ENCODE data around the gene CCL1.

Gene CCL1

DNA sequence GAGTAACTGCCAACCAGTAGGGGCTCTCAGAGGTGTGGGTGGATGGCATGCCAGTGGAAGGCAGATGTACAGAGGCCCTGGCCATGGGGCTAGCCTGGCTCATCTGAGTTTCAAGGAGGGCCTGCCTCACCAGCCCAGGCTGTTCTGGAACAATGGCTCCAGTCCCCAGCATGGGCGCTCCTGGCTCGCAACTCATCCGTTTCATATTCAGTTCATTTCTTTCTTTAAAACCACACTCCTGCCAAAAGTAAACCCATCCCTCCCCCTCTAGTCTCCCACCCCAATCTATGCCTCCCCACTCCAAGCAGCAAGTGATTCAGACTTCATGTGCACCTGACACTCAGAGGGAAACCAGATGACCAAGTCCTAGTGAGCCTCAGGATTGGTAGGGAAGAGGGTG is 4.4 kb downstream of the CCL1 start:
- DNase-seq (ENCODE audit: low read depth), result no peak

DNA sequence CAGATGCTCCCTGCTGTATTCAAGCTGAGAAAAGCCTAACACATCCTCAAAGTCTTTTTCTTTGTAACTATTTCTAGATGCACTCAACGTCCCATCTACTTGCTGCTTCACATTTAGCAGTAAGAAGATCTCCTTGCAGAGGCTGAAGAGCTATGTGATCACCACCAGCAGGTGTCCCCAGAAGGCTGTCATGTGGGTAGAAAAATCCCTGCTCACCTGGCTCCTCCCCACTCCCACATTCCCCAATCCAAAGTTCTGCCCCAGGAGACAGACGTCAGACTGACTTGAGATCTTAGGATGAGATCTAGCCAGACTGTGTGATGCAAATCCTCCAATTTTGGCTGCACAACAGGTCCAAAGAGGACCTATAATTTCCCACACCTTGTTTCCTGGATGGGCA is 5.6 kb downstream of the CCL1 start:
- DNase-seq (ENCODE audit: low read depth), result no peak

DNA sequence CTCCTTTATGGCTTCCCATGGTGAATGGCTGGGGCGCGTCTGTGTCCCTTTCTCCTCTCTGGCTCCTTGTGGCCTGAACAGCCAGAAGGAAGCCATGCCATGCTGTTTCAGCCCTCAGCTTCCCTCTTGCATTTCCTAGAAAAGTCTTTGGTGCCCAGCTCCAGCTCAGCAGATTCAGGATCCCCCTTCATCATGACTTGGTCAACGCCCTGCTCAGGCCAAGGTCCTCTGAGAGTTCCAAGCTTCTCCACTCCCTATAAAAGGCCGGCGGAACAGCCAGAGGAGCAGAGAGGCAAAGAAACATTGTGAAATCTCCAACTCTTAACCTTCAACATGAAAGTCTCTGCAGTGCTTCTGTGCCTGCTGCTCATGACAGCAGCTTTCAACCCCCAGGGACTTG is 6.8 kb downstream of the CCL1 start, which contains the start of gene CCL13:
CCL13 (plus strand) TSS at position 287 of the 400 bp plus-strand sequence; CDS start at position 334, 47 bp downstream.
- no peak for DNase-seq (ENCODE audit: low read depth)

DNA sequence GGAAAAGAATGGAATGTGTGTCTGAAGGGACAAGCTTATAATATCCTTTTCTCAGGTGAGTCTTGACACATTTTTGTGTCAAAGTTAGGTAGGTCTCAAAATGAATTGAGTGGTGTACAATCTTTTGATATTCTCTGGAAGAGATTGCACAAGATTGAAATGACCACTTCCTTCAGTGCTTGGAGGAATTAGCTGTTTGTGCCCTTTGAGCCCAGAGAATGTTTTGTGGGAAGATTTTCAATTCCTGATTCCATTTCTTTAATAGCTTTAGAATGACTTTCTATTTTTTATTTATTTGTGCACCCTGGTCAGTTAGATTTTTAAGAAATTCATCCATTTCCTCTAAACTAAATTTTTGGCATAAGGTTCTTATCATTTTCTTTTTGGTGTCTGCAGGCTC is 8.4 kb downstream of the CCL1 start:
- DNase-seq (ENCODE audit: low read depth), result no peak

DNA sequence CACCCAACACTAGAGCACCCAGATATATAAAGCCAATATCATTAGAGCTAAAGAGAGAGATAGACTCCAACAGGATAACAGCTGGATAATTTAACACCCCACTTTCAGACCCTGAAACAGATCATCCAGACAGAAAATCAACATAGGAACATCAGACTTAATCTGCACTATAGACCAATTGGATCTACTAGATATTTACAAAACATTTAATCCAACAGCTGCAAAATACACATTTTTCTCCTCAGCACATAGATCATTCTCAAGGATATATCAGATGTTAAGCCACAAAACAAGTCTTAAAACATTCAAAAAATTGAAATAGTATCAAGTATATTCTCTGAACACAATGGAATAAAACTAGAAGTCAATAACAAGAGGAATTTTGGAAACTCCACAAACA is 10.8 kb downstream of the CCL1 start:
- no peak for DNase-seq (ENCODE audit: low read depth)

DNA sequence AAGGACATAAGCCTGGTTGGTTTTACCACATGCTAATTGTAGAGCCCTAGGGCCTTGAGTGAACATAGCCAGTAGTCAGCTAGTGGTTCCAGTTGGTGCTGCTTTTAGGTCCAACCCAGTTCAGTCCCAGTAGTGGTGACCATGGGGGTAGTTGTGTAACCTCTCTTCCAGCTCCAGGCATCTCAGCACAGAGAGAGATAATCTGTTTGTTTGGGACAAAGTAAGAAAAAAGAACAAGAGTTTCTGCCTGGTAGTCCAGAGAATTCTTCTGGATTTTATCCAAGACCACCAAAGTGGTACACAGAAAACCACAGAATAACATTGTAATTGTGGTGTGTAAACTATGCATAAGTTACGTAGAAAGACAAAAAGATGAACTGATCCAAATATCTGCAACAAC is 11.9 kb downstream of the CCL1 start:
- no peak for DNase-seq (ENCODE audit: low read depth)

DNA sequence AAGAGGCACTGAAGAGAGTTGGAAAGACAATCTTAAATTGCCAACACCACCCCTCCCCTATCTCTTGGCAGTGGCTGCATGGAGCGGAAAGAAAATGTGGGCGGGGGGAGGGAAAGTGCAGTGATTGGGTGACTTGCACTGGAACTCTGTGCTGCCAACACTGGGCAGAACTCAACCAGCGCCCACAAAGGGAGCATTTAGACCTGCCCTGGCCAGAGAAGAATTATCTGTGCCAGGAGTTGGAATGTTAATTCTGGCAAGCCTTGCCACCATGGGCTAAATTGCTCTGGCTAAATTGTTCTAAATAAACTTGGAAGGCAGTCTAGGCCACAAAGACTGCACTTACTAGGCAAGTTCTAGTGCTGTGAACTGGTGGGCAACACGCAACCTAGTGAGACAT is 13.3 kb downstream of the CCL1 start:
- no peak for DNase-seq (ENCODE audit: low read depth)

DNA sequence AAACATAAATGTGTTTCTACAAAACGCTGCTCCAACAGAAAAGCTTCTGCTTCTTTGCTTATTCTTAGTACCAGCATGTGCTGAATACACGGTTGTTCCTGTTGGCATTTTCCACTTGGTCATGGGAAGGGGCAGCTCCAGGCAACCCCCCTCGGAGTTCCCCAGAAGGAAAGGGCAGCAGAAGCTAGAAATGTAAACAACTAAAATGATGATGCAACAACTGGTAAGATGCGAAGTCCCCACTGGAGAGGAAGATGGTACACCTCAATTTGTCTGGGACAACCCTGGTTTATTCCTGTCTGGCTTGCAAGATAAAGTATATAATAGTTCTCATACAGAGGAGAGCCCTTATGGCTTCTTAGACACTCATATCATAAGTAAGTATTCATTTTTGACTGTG is 16.0 kb downstream of the CCL1 start:
- no peak for DNase-seq (ENCODE audit: low read depth)

DNA sequence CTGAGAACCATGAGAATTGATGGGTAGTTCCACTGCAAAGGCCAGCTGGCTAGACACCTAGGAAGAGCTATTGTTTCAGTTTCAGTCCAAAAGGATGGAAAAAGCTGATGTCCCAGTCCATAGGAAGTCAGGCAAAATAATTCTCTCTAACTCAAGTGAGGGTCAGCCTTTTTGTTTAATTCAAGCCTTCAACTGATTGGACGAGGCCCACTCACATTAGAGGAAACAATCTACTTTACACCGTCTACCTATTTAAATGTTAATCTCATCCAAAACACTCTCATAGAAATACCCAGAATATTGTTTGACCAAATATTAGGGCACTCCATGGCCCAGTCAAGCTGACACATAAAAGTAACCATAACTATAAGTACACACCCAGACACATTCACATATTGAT is 21.1 kb downstream of the CCL1 start:
- no peak for DNase-seq (ENCODE audit: low read depth)

DNA sequence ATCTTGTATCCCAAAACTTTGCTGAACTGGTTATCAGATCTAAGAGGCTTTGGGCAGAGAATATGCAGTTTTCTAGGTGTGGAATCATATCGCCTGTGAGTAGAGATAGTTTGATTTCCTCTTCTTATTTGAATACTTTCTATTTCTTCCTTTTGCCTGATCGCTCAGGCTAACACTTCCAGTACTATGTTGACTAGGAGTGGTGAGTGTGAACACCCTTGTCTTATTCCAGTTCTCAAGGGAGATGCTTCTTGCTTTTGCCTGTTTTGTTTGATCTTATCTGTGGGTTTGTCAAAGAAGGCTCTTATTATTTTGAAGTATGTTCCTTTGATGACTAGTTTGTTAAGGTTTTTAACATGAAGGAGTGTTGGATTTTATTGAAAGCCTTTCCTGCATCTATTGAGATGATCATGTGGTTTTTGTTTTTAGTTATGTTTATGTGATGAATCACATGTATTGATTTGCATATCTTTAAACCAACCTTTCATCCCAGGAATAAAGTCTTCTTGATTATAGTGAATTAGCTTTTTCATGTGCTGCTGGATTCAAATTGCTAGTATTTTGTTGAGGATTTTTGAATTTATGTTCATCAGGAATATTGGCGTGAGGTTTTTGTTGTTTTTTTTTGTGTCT is 23.8 kb downstream of the CCL1 start:
- no peak for DNase-seq (ENCODE audit: low read depth)

DNA sequence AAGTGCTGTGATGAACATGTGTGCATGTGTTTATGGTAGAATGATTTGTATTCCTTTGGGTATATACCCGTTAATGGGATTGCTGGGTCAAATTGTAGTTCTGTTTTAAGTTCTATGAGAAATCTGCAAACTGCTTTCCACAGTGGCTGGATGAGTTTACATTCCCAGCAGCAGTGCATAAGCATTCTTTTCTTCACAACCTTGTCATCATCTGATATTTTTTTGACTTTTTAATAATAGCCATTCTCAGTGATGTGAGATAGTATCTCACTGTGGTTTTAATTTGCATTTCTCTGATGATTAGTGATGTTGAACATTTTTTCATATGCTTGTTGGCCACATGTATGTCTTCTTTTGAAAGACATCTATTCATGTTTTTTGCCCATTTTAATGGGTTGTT is 25.3 kb downstream of the CCL1 start:
- no peak for DNase-seq (ENCODE audit: low read depth)

DNA sequence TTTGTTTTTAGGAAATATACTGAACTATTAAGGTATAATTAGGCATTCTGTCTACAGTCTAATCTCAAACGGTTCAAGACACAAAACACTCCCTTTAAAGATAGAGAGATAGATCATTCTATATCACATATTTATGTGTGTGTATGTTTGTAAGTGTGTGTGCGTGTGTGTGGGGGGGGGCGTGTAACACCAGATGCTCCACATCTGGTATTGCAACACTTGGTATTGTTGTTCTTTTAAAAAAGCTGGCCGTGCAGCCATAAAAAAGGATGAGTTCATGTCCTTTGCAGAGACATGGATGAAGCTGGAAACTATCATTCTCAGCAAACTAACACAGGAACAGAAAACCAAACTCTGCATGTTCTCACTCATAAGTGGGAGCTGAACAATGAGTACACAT is 35.5 kb downstream of the CCL1 start:
- DNase-seq (ENCODE audit: low read depth), result peak; percentile 51

DNA sequence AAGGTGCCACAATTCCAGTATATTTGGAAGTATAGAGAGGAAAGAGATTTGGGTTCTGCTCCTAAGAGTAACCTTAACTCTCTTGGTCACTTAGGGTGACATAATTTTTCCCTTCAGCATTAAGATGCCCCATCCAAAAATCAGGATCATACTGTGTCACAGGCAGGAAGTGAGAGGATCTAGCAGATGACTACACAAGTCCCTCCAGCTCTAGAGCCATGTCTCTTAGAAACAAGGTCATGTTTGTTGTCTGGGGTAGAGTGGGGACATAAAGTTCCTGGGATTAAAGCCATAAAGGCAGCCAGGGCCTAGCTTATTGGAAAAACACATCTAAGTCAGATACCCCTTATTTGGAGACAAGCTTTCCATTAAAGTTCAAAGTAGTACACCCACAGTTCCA is 41.1 kb downstream of the CCL1 start:
- DNase-seq (ENCODE audit: low read depth), result no peak

DNA sequence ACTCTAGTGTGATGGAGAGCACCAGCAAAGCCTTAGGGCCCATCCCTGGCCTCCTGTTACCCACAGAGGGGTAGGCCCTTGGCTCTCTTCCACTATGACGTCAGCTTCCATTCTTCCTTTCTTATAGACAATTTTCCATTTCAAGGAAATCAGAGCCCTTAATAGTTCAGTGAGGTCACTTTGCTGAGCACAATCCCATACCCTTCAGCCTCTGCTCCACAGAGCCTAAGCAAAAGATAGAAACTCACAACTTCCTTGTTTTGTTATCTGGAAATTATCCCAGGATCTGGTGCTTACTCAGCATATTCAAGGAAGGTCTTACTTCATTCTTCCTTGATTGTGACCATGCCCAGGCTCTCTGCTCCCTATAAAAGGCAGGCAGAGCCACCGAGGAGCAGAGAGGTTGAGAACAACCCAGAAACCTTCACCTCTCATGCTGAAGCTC is 44.0 kb downstream of the CCL1 start, which contains the start of gene CCL8:
CCL8 (plus strand) TSS at position 397 of the 445 bp plus-strand sequence. CDS start 67 bp downstream, outside the sequence.
- no peak for DNase-seq (ENCODE audit: low read depth)

DNA sequence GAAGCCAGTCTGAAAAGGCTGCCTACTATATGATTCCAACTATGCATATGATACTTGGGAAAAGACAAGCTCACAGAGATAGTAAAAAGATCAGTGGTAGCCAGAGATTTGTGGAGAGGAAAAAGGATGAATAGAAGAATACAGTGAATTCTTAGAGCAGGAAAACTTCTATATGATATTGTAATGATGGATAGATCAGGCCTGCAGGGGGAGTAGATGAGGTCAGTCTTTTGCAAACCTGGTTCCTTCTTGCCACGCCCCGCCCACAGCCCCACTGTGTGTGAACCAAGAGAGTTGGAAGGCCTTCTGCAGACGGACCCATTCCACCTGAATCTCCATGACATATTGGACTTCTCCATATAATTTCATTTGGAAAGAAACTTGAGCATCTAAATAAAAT is 44.6 kb downstream of the CCL1 start:
- DNase-seq (ENCODE audit: low read depth), result no peak

DNA sequence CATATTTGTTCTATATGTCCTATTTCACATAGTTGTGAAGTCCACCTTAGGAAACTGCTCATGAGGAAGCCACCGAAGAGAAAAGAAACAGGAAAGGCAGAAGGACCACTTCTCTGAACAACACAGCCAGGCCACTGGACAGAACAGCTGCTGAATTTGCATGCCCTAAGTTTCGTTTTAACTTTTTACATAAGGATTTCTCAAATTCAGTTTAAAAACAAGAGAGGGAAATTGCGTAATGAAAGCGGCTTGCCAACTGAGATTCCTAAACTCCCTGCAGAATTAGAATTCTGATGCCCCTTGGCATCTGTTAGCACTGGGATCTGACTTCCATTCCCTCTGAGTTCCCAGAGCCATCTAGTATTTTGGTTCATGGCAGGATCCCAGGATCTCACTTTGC is 48.8 kb downstream of the CCL1 start:
- peak; percentile 79 for DNase-seq (ENCODE audit: low read depth)

DNA sequence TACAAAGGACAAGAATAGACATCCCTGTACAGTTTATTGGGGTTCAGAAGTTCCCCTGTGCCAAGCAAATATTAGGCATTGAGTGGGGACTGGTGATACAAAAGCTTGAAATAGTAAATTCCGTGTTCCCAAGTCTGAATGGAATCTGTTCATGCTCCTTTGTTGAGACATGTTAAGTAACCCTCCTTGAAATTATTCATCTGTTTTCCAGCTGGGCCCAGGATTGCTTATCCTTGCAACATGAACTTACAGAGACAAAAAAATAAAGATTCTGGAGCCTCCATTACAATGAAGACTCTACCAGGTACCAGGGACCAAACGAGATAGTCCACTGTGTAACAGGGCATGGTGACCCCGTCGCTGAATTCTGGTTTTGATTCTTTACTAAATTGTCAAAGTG is 49.9 kb downstream of the CCL1 start:
- peak; percentile 38 for DNase-seq (ENCODE audit: low read depth)

DNA sequence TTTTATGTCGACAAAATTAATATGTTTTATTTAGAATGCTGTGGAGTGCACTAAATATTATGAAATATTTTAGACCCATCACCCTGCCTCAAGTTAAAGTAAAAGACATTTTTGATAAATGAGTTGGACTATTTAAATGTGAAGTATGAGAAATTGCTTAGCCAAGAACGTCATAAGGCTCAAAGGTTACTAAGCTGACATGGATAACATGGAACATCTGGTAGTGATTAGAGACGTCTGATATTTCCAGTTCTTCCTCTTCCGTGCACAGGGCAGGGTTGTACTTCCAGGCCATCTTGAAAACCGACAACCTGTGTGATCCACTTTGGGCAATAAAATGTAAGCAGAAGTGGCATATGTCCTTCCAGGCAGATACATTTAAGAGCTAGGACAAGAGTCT is 51.0 kb downstream of the CCL1 start:
- DNase-seq (ENCODE audit: low read depth), result peak; percentile 86

DNA sequence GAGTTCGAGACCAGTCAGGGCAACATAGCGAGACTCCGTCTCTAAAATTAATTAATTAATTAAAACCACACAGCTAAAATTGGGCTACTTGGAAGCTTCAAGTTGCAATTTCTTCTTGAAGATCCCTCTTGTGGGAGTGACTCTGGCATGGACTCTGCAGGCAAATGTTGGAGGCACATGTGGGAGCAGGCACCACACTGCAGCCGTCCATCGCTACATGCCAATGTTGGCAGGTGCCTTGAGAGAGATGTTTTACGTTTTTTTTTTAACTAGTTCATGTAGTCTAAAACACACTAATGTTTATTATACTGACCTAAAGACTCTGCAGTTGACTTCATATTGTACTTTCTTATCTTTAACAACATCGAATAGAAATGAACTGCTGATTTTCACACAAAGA is 51.7 kb downstream of the CCL1 start:
- DNase-seq (ENCODE audit: low read depth), result no peak
